Smooth muscle cell (in vitro differentiated cells): ENCODE results near the gene GPR180. TPM values are rescaled to one million over a fixed set of nuclear protein-coding genes. Genes with fewer than 3 reads are reported as not detected.

Source experiments
- polyA plus RNA-seq: library from polyadenylated mRNA; unstranded; fragments of >200 nt; fragmentation: Nextera tagmentation; extraction: Ambion mirVana; gene quantifications from 2 replicates; pipeline ENCODE4 v1.2.1, GENCODE V29; 2016
- small RNA-seq: library from RNA; depleted of rRNA; stranded (forward); fragments of <200 nt; gene quantifications from one replicate; pipeline ENCODE3, GENCODE V24; 2014
- total RNA-seq: library from RNA; depleted of rRNA; stranded (reverse); fragments of >200 nt; gene quantifications from 2 replicates; pipeline ENCODE4 v1.2.3, GENCODE V29; 2014

The GPR180 gene
- total and polyA plus RNA-seq, 2 experiments from 2014 or later: 10.8 to 25.0 TPM

Small RNA genes within 50 kb of the gene (small RNA-seq; reads per million reads assigned to genes)
- 0.11 reads per million for gene RNA5SP36

Other genes with a start within 250 kb of the GPR180 start
- 0.09 TPM in 1 of 2 replicates, not detected in the other for gene DCT, start 122.2 kb upstream of the GPR180 start, total RNA-seq
- 0.10 and 0.31 TPM in 2 replicates for gene DCT, start 122.2 kb upstream of the GPR180 start, polyA plus RNA-seq
- 16.0 and 28.7 TPM in 2 replicates for gene TGDS, start 5.7 kb upstream of the GPR180 start, total RNA-seq
- 9.5 and 17.1 TPM in 2 replicates for gene TGDS, start 5.7 kb upstream of the GPR180 start, polyA plus RNA-seq
- 0.09 TPM in 1 of 2 replicates, not detected in the other for gene SOX21, start 110.7 kb downstream of the GPR180 start, total RNA-seq
- gene SOX21, start 110.7 kb downstream of the GPR180 start, polyA plus RNA-seq: not detected in 2 replicates